Measurements from ENCODE around the gene HBS1L. TPM values are rescaled to one million over a fixed set of nuclear protein-coding genes. Genes with fewer than 3 reads are reported as not detected.

Gene HBS1L
- total and polyA plus RNA-seq, 5 donors from 2014 or later: 49.4 to 109 (median 64.5) TPM

GRCh38 chr6:135073756-135074393, 19.3 kb upstream of the HBS1L start:
- Histone ChIP-seq H3K36me3 (ENCODE audit: control insufficient read depth, insufficient read depth, low read length) (no peaks in the 10 kb centered on the region), H3K9me3 (ENCODE audit: control insufficient read depth in 2 of 2, low read length in 2 of 2) (no peaks in the 10 kb centered on the region), H3K4me3 (ENCODE audit: low read depth, low read length) (no peak overlapping the region), H3K27ac (ENCODE audit: insufficient read depth, low read length, poor library complexity, severe bottlenecking) (no peak overlapping the region), H3K27me3 (ENCODE audit: control insufficient read depth, insufficient read depth, low read length) (no peaks in the 10 kb centered on the region), H3K4me1 (ENCODE audit: control insufficient read depth, insufficient read depth, low read length, poor library complexity, severe bottlenecking) (no peaks in the 10 kb centered on the region)
- Mint-ChIP-seq H3K9me3 (no peaks in the 10 kb centered on the region), H3K36me3 (peaks cover under 1% of the 10 kb centered on the region), H3K4me3 (no peak overlapping the region), H3K4me1 (peaks cover 0 to 15% (median 11%) of the 10 kb centered on the region in 4 donors), H3K27me3 (peaks cover 4% of the 10 kb centered on the region), H3K27ac (no peak overlapping the region)
- no peak for ATAC-seq (ENCODE audit: low read depth in 2 of 2)
- DNase-seq: no peak

- no peaks in the 10 kb centered on the region for H3K27me3 ChIP-seq (ENCODE audit: control insufficient read depth, insufficient read depth, low read length)
- Mint-ChIP-seq H3K27ac (no peak overlapping the region), H3K9me3 (no peaks in the 10 kb centered on the region), H3K27me3 (no peaks in the 10 kb centered on the region), H3K4me1 (peaks cover 0 to 15% (median 11%) of the 10 kb centered on the region in 4 donors), H3K4me3 (no peak overlapping the region), H3K36me3 (no peaks in the 10 kb centered on the region)
- no peaks in the 10 kb centered on the region for H3K4me1 ChIP-seq (ENCODE audit: control insufficient read depth, insufficient read depth, low read length, poor library complexity, severe bottlenecking)
- ATAC-seq (ENCODE audit: low read depth in 2 of 2) (no peak), DNase-seq (no peak)
- H3K36me3 ChIP-seq (ENCODE audit: control insufficient read depth, insufficient read depth, low read length): no peaks in the 10 kb centered on the region
- no peaks in the 10 kb centered on the region for H3K9me3 ChIP-seq (ENCODE audit: control insufficient read depth in 2 of 2, low read length in 2 of 2)
- H3K4me3 ChIP-seq (ENCODE audit: low read depth, low read length): no peak overlapping the region
- no peak overlapping the region for H3K27ac ChIP-seq (ENCODE audit: insufficient read depth, low read length, poor library complexity, severe bottlenecking)
Measured at GRCh38 chr6:135073217-135073616, 18.6 kb upstream of the HBS1L start.

GRCh38 chr6:135072753-135073152, 18.1 kb upstream of the HBS1L start:
- Histone ChIP-seq H3K9me3 (ENCODE audit: control insufficient read depth in 2 of 2, low read length in 2 of 2) (no peaks in the 10 kb centered on the region), H3K36me3 (ENCODE audit: control insufficient read depth, insufficient read depth, low read length) (no peaks in the 10 kb centered on the region), H3K27me3 (ENCODE audit: control insufficient read depth, insufficient read depth, low read length) (no peaks in the 10 kb centered on the region), H3K27ac (ENCODE audit: insufficient read depth, low read length, poor library complexity, severe bottlenecking) (no peak overlapping the region), H3K4me1 (ENCODE audit: control insufficient read depth, insufficient read depth, low read length, poor library complexity, severe bottlenecking) (no peaks in the 10 kb centered on the region), H3K4me3 (ENCODE audit: low read depth, low read length) (no peak overlapping the region)
- no peak for DNase-seq
- Mint-ChIP-seq H3K4me3 (no peak overlapping the region), H3K27ac (no peak overlapping the region), H3K27me3 (no peaks in the 10 kb centered on the region), H3K9me3 (no peaks in the 10 kb centered on the region), H3K4me1 (peaks cover 0 to 15% (median 11%) of the 10 kb centered on the region in 4 donors), H3K36me3 (no peaks in the 10 kb centered on the region)
- ATAC-seq (ENCODE audit: low read depth in 2 of 2): no peak

- no peaks in the 10 kb centered on the region for H3K36me3 Mint-ChIP-seq
- Histone ChIP-seq H3K36me3 (ENCODE audit: control insufficient read depth, insufficient read depth, low read length) (no peaks in the 10 kb centered on the region), H3K9me3 (ENCODE audit: control insufficient read depth in 2 of 2, low read length in 2 of 2) (no peaks in the 10 kb centered on the region), H3K27ac (ENCODE audit: insufficient read depth, low read length, poor library complexity, severe bottlenecking) (no peak overlapping the region), H3K4me1 (ENCODE audit: control insufficient read depth, insufficient read depth, low read length, poor library complexity, severe bottlenecking) (no peaks in the 10 kb centered on the region), H3K27me3 (ENCODE audit: control insufficient read depth, insufficient read depth, low read length) (no peaks in the 10 kb centered on the region), H3K4me3 (ENCODE audit: low read depth, low read length) (no peak overlapping the region)
- no peak overlapping the region for H3K4me3 Mint-ChIP-seq
- H3K4me1 Mint-ChIP-seq: peaks cover 0 to 15% (median 10%) of the 10 kb centered on the region in 4 donors
- ATAC-seq (ENCODE audit: low read depth in 2 of 2): no peak
- H3K27me3 Mint-ChIP-seq: no peaks in the 10 kb centered on the region
- H3K27ac Mint-ChIP-seq: no peak overlapping the region
- no peaks in the 10 kb centered on the region for H3K9me3 Mint-ChIP-seq
- DNase-seq: no peak
Measured at GRCh38 chr6:135071541-135071940, 16.9 kb upstream of the HBS1L start.

- no peak for ATAC-seq (ENCODE audit: low read depth in 2 of 2)
- Mint-ChIP-seq H3K27me3 (no peaks in the 10 kb centered on the region), H3K4me3 (no peak overlapping the region), H3K27ac (no peak overlapping the region), H3K36me3 (peaks cover 4% of the 10 kb centered on the region), H3K4me1 (peaks cover 0 to 2% (median under 1%) of the 10 kb centered on the region in 4 donors), H3K9me3 (no peaks in the 10 kb centered on the region)
- Histone ChIP-seq H3K4me3 (ENCODE audit: low read depth, low read length) (no peak overlapping the region), H3K9me3 (ENCODE audit: control insufficient read depth in 2 of 2, low read length in 2 of 2) (no peaks in the 10 kb centered on the region), H3K27me3 (ENCODE audit: control insufficient read depth, insufficient read depth, low read length) (no peaks in the 10 kb centered on the region), H3K4me1 (ENCODE audit: control insufficient read depth, insufficient read depth, low read length, poor library complexity, severe bottlenecking) (no peaks in the 10 kb centered on the region), H3K27ac (ENCODE audit: insufficient read depth, low read length, poor library complexity, severe bottlenecking) (no peak overlapping the region), H3K36me3 (ENCODE audit: control insufficient read depth, insufficient read depth, low read length) (no peaks in the 10 kb centered on the region)
- no peak for DNase-seq
Measured at GRCh38 chr6:135067911-135068310, 13.3 kb upstream of the HBS1L start.

- peaks cover 4% of the 10 kb centered on the region for H3K36me3 Mint-ChIP-seq
- no peak overlapping the region for H3K4me3 ChIP-seq (ENCODE audit: low read depth, low read length)
- H3K4me1 Mint-ChIP-seq: peaks cover 0 to 2% (median 0%) of the 10 kb centered on the region in 4 donors
- H3K36me3 ChIP-seq (ENCODE audit: control insufficient read depth, insufficient read depth, low read length): no peaks in the 10 kb centered on the region
- H3K9me3 ChIP-seq (ENCODE audit: control insufficient read depth in 2 of 2, low read length in 2 of 2): no peaks in the 10 kb centered on the region
- no peak overlapping the region for H3K4me3 Mint-ChIP-seq
- ATAC-seq (ENCODE audit: low read depth in 2 of 2): no peak
- no peaks in the 10 kb centered on the region for H3K9me3 Mint-ChIP-seq
- no peak for DNase-seq
- no peaks in the 10 kb centered on the region for H3K4me1 ChIP-seq (ENCODE audit: control insufficient read depth, insufficient read depth, low read length, poor library complexity, severe bottlenecking)
- H3K27ac Mint-ChIP-seq: no peak overlapping the region
- no peaks in the 10 kb centered on the region for H3K27me3 Mint-ChIP-seq
- no peak overlapping the region for H3K27ac ChIP-seq (ENCODE audit: insufficient read depth, low read length, poor library complexity, severe bottlenecking)
- H3K27me3 ChIP-seq (ENCODE audit: control insufficient read depth, insufficient read depth, low read length): no peaks in the 10 kb centered on the region
Measured at GRCh38 chr6:135066806-135067205, 12.2 kb upstream of the HBS1L start.

GRCh38 chr6:135066397-135066796, 11.8 kb upstream of the HBS1L start:
- no peak overlapping the region for H3K27ac Mint-ChIP-seq
- no peak for ATAC-seq (ENCODE audit: low read depth in 2 of 2)
- no peaks in the 10 kb centered on the region for H3K27me3 ChIP-seq (ENCODE audit: control insufficient read depth, insufficient read depth, low read length)
- H3K9me3 Mint-ChIP-seq: no peaks in the 10 kb centered on the region
- H3K27ac ChIP-seq (ENCODE audit: insufficient read depth, low read length, poor library complexity, severe bottlenecking): no peak overlapping the region
- H3K4me3 ChIP-seq (ENCODE audit: low read depth, low read length): no peak overlapping the region
- H3K27me3 Mint-ChIP-seq: no peaks in the 10 kb centered on the region
- no peaks in the 10 kb centered on the region for H3K36me3 ChIP-seq (ENCODE audit: control insufficient read depth, insufficient read depth, low read length)
- H3K4me1 ChIP-seq (ENCODE audit: control insufficient read depth, insufficient read depth, low read length, poor library complexity, severe bottlenecking): no peaks in the 10 kb centered on the region
- no peak overlapping the region for H3K4me3 Mint-ChIP-seq
- no peaks in the 10 kb centered on the region for H3K9me3 ChIP-seq (ENCODE audit: control insufficient read depth in 2 of 2, low read length in 2 of 2)
- DNase-seq: no peak
- H3K4me1 Mint-ChIP-seq: peaks cover 0 to 2% (median 0%) of the 10 kb centered on the region in 4 donors
- peaks cover 4% of the 10 kb centered on the region for H3K36me3 Mint-ChIP-seq

GRCh38 chr6:135064586-135064985, 10.0 kb upstream of the HBS1L start:
- peaks cover 0 to 2% (median 0%) of the 10 kb centered on the region in 4 donors for H3K4me1 Mint-ChIP-seq
- Histone ChIP-seq H3K9me3 (ENCODE audit: control insufficient read depth in 2 of 2, low read length in 2 of 2) (no peaks in the 10 kb centered on the region), H3K4me1 (ENCODE audit: control insufficient read depth, insufficient read depth, low read length, poor library complexity, severe bottlenecking) (no peaks in the 10 kb centered on the region), H3K27me3 (ENCODE audit: control insufficient read depth, insufficient read depth, low read length) (no peaks in the 10 kb centered on the region), H3K4me3 (ENCODE audit: low read depth, low read length) (no peak overlapping the region), H3K27ac (ENCODE audit: insufficient read depth, low read length, poor library complexity, severe bottlenecking) (no peak overlapping the region), H3K36me3 (ENCODE audit: control insufficient read depth, insufficient read depth, low read length) (no peaks in the 10 kb centered on the region)
- no peak for ATAC-seq (ENCODE audit: low read depth in 2 of 2)
- DNase-seq: no peak
- no peak overlapping the region for H3K4me3 Mint-ChIP-seq
- H3K36me3 Mint-ChIP-seq: peaks cover 4% of the 10 kb centered on the region
- peaks cover 5% of the 10 kb centered on the region for H3K27me3 Mint-ChIP-seq
- H3K27ac Mint-ChIP-seq: peak overlapping the region in 2 of 3 donors; percentile 32 to 69
- H3K9me3 Mint-ChIP-seq: no peaks in the 10 kb centered on the region
